Neuronal stem cell (in vitro differentiated cells): ENCODE results near the gene RC3H1.
"Not testable (repeated sequence)": the region's sequence is repeated elsewhere in the genome, so short reads cannot be mapped to it uniquely, and the experiment has no call there.

Source experiments
- DNase-seq: peaks from one replicate; pipeline ENCODE4 v3.0.0-alpha.2; 2013; ENCODE audit warnings: low spot score
- H2AFZ ChIP-seq: one replicate; pipeline ENCODE4 v1.6.1; 2013; ENCODE audit warnings: mild to moderate bottlenecking, low read length, inconsistent platforms
- H2AK5ac ChIP-seq: 2 replicates; pipeline ENCODE4 v1.6.1; 2013; ENCODE audit warnings: low read depth, mild to moderate bottlenecking, inconsistent platforms, low read length, moderate library complexity, mixed read lengths
- H2BK120ac ChIP-seq: 2 replicates; pipeline ENCODE4 v1.6.1; 2013; ENCODE audit warnings: low read depth, mild to moderate bottlenecking, inconsistent platforms, low read length, moderate library complexity, mixed read lengths
- H2BK12ac ChIP-seq: one replicate; pipeline ENCODE4 v1.6.1; 2013; ENCODE audit warnings: low read length, inconsistent platforms
- H2BK15ac ChIP-seq: 2 replicates; pipeline ENCODE4 v1.6.1; 2013; ENCODE audit warnings: mild to moderate bottlenecking, low read length, inconsistent platforms, mixed read lengths
- H2BK5ac ChIP-seq: one replicate; pipeline ENCODE4 v1.6.1; 2013; ENCODE audit warnings: inconsistent platforms, mild to moderate bottlenecking, low read length, moderate library complexity
- H3K14ac ChIP-seq: one replicate; pipeline ENCODE4 v1.6.1; 2013; ENCODE audit warnings: low read length, inconsistent platforms
- H3K18ac ChIP-seq: 2 replicates; pipeline ENCODE4 v1.6.1; 2013; ENCODE audit warnings: low read length, inconsistent platforms
- H3K23ac ChIP-seq: 2 replicates; pipeline ENCODE4 v1.6.1; 2013; ENCODE audit warnings: low read depth, mild to moderate bottlenecking, mixed read lengths, low read length, inconsistent platforms; ENCODE audit not compliant: poor library complexity
- H3K27ac ChIP-seq: replicated peaks from 3 replicates; pipeline ENCODE4 v1.5.1; 2013; ENCODE audit warnings: low read length, inconsistent platforms
- H3K27me3 ChIP-seq, 3 experiments: 2 replicates each; pipeline ENCODE4 v1.6.1; 2013; ENCODE audit warnings: low read length in 3 of 3, mild to moderate bottlenecking in 2 of 3, inconsistent platforms in 1 of 3, low read depth in 1 of 3, mixed read lengths in 1 of 3, moderate library complexity in 1 of 3; ENCODE audit not compliant: control insufficient read depth in 3 of 3, insufficient read depth in 3 of 3
- H3K36me3 ChIP-seq, 2 donors: replicated peaks in 1 of 2; 2 replicates each; pipeline ENCODE4 v1.6.1; 2013; ENCODE audit warnings: low read length in 2 of 2; ENCODE audit not compliant: control insufficient read depth in 2 of 2, insufficient read depth in 2 of 2
- H3K4ac ChIP-seq: 2 replicates; pipeline ENCODE4 v1.6.1; 2013; ENCODE audit warnings: inconsistent platforms, mild to moderate bottlenecking, low read length, moderate library complexity
- H3K4me1 ChIP-seq, 2 donors: 1 replicate in 1 of 2; 2 replicates in 1 of 2; pipeline ENCODE4 v1.6.1; 2013; ENCODE audit warnings: low read length in 2 of 2, low read depth in 1 of 2; ENCODE audit not compliant: control insufficient read depth in 2 of 2, insufficient read depth in 1 of 2
- H3K4me2 ChIP-seq: one replicate; pipeline ENCODE4 v1.6.1; 2013; ENCODE audit warnings: mild to moderate bottlenecking, low read length, inconsistent platforms; ENCODE audit not compliant: insufficient read depth, poor library complexity, severe bottlenecking
- H3K4me3 ChIP-seq, 2 donors: 2 replicates each; pipeline ENCODE4 v1.5.1; 2013; ENCODE audit warnings: low read length in 2 of 2, mild to moderate bottlenecking in 2 of 2, inconsistent platforms in 1 of 2, moderate library complexity in 1 of 2
- H3K79me1 ChIP-seq: one replicate; pipeline ENCODE4 v1.6.1; 2013; ENCODE audit warnings: low read depth, mild to moderate bottlenecking, inconsistent platforms, low read length, moderate library complexity
- H3K9ac ChIP-seq: one replicate; pipeline ENCODE4 v1.6.1; 2013; ENCODE audit warnings: mild to moderate bottlenecking, low read depth, low read length, inconsistent platforms; ENCODE audit not compliant: poor library complexity
- H3K9me3 ChIP-seq, 2 donors: replicated peaks in 1 of 2; 2 replicates each; pipeline versions ENCODE3 to v1.6.1; 2013; ENCODE audit warnings: low read length in 2 of 2, mild to moderate bottlenecking in 2 of 2, inconsistent platforms in 1 of 2, low read depth in 1 of 2, mixed read lengths in 1 of 2, moderate library complexity in 1 of 2; ENCODE audit not compliant: control insufficient read depth in 2 of 2, insufficient read depth in 1 of 2
- H4K8ac ChIP-seq: one replicate; pipeline ENCODE4 v1.6.1; 2013; ENCODE audit warnings: low read depth, mild to moderate bottlenecking, inconsistent platforms, low read length, moderate library complexity
- H4K91ac ChIP-seq: one replicate; pipeline ENCODE4 v1.6.1; 2013; ENCODE audit warnings: low read length, low read depth, mild to moderate bottlenecking, inconsistent platforms; ENCODE audit not compliant: poor library complexity
- WGBS, 2 donors: extraction: QIAGEN DNeasy Blood & Tissue Kit; methylation state at CpG; one replicate each; pipeline ENCODE4 v1.1.7; 2013; ENCODE audit warnings: missing lambda C conversion rate in 2 of 2, mixed read lengths in 1 of 2; ENCODE audit not compliant: insufficient read length in 2 of 2, insufficient replicate concordance in 1 of 2; ENCODE audit errors: extremely low coverage in 2 of 2; 5-methylcytosine and 5-hydroxymethylcytosine counted together

RC3H1 gene

GRCh38 chr1:173986951-173987350 is 35.2 kb downstream of the RC3H1 start:
- DNase-seq = no peak
- no peak overlapping the region for H2BK15ac ChIP-seq
- H3K79me1 ChIP-seq = no peaks in the 10 kb centered on the region
- no peaks in the 10 kb centered on the region for H3K27me3 ChIP-seq
- no peak overlapping the region for H3K18ac ChIP-seq
- no peak overlapping the region for H2BK12ac ChIP-seq
- no peak overlapping the region for H3K4ac ChIP-seq
- no peak overlapping the region for H3K23ac ChIP-seq
- no peak overlapping the region for H3K14ac ChIP-seq
- H3K4me2 ChIP-seq = no peak overlapping the region
- H3K27ac ChIP-seq = no peak overlapping the region
- H4K8ac ChIP-seq = no peak overlapping the region
- peaks cover 0 to 2% of the 10 kb centered on the region in 2 donors for H3K9me3 ChIP-seq
- no peak overlapping the region for H2AK5ac ChIP-seq
- H4K91ac ChIP-seq = no peak overlapping the region
- H2BK120ac ChIP-seq = no peak overlapping the region
- H3K4me3 ChIP-seq = no peak overlapping the region
- H3K36me3 ChIP-seq = peaks cover 16 to 93% of the 10 kb centered on the region in 2 donors
- H3K4me1 ChIP-seq = no peaks in the 10 kb centered on the region
- H3K9ac ChIP-seq = no peak overlapping the region
- no CpG with 5 or more reads among the region's 3 CpGs for WGBS, 2 donors
- H2BK5ac ChIP-seq = no peak overlapping the region
- no peak overlapping the region for H2AFZ ChIP-seq

- Histone ChIP-seq H3K79me1 (no peaks in the 10 kb centered on the region), H3K23ac (no peak overlapping the region), H2BK5ac (no peak overlapping the region), H2BK12ac (no peak overlapping the region), H3K14ac (no peak overlapping the region), H4K91ac (no peak overlapping the region), H3K36me3 (peaks cover 19 to 97% of the 10 kb centered on the region in 2 donors), H3K27me3 (no peaks in the 10 kb centered on the region), H3K27ac (no peak overlapping the region), H3K9ac (no peak overlapping the region), H2AK5ac (no peak overlapping the region), H3K4ac (no peak overlapping the region), H3K4me2 (no peak overlapping the region), H2AFZ (no peak overlapping the region), H2BK15ac (no peak overlapping the region), H3K4me1 (no peaks in the 10 kb centered on the region), H3K4me3 (no peak overlapping the region), H2BK120ac (no peak overlapping the region), H4K8ac (no peak overlapping the region), H3K18ac (no peak overlapping the region), H3K9me3 (no peaks in the 10 kb centered on the region)
- no peak for DNase-seq
- WGBS, 2 donors = no CpG with 5 or more reads among the region's 3 CpGs
These were observed 51.9 kb downstream of the RC3H1 start for GRCh38 chr1:173970252-173970651.

- H3K9ac ChIP-seq, H3K4ac ChIP-seq, H2AFZ ChIP-seq, H2BK15ac ChIP-seq, H2AK5ac ChIP-seq, H3K27me3 ChIP-seq, H3K14ac ChIP-seq, H3K27ac ChIP-seq, H2BK12ac ChIP-seq, H2BK120ac ChIP-seq, H3K4me3 ChIP-seq, H3K4me2 ChIP-seq, H4K8ac ChIP-seq, H3K4me1 ChIP-seq, H3K23ac ChIP-seq, H3K9me3 ChIP-seq, H2BK5ac ChIP-seq, H3K79me1 ChIP-seq, H4K91ac ChIP-seq, DNase-seq, H3K18ac ChIP-seq: not testable (repeated sequence)
- no CpG with 5 or more reads among the region's 5 CpGs for WGBS, 2 donors
- peaks cover 20 to 98% of the 10 kb centered on the region in 2 donors for H3K36me3 ChIP-seq
These were observed 56.3 kb downstream of the RC3H1 start for GRCh38 chr1:173965896-173966295.

- no peak overlapping the region for H3K14ac ChIP-seq
- no peak overlapping the region for H2AFZ ChIP-seq
- WGBS, 2 donors = no CpG with 5 or more reads among the region's 1 CpG
- no peak overlapping the region for H2AK5ac ChIP-seq
- no peak overlapping the region for H3K27ac ChIP-seq
- H3K4me3 ChIP-seq = no peak overlapping the region
- H3K27me3 ChIP-seq = no peaks in the 10 kb centered on the region
- no peak overlapping the region for H3K4ac ChIP-seq
- no peak overlapping the region for H2BK5ac ChIP-seq
- no peak overlapping the region for H4K8ac ChIP-seq
- no peak overlapping the region for H3K9ac ChIP-seq
- H3K36me3 ChIP-seq = peaks cover 22 to 98% of the 10 kb centered on the region in 2 donors
- no peak overlapping the region for H2BK12ac ChIP-seq
- no peak overlapping the region for H2BK15ac ChIP-seq
- H2BK120ac ChIP-seq = no peak overlapping the region
- H3K79me1 ChIP-seq = no peaks in the 10 kb centered on the region
- H3K23ac ChIP-seq = no peak overlapping the region
- H3K4me2 ChIP-seq = no peak overlapping the region
- H3K9me3 ChIP-seq = no peaks in the 10 kb centered on the region
- no peaks in the 10 kb centered on the region for H3K4me1 ChIP-seq
- no peak overlapping the region for H3K18ac ChIP-seq
- H4K91ac ChIP-seq = no peak overlapping the region
- no peak for DNase-seq
These were observed 58.7 kb downstream of the RC3H1 start for GRCh38 chr1:173963477-173963876.
